Measurements from ENCODE around the gene HSD17B12.

HSD17B12 gene

GRCh38 chr11:43689167-43689566 is 8.6 kb downstream of the HSD17B12 start:
- DNase-seq: no peak

GRCh38 chr11:43690929-43691725 is 10.6 kb downstream of the HSD17B12 start:
- no peak for DNase-seq

GRCh38 chr11:43691806-43692205 is 11.3 kb downstream of the HSD17B12 start:
- no peak for DNase-seq

GRCh38 chr11:43693069-43693468 is 12.5 kb downstream of the HSD17B12 start:
- DNase-seq: no peak

GRCh38 chr11:43693731-43694130 is 13.2 kb downstream of the HSD17B12 start:
- DNase-seq: no peak

- DNase-seq: no peak
Observed at GRCh38 chr11:43694477-43694876, 13.9 kb downstream of the HSD17B12 start.

GRCh38 chr11:43697679-43698078 is 17.1 kb downstream of the HSD17B12 start:
- no peak for DNase-seq

GRCh38 chr11:43699870-43700269 is 19.3 kb downstream of the HSD17B12 start:
- DNase-seq: no peak

GRCh38 chr11:43706631-43707030 is 26.1 kb downstream of the HSD17B12 start:
- no peak for DNase-seq

GRCh38 chr11:43708776-43709175 is 28.2 kb downstream of the HSD17B12 start:
- no peak for DNase-seq

GRCh38 chr11:43709689-43710088 is 29.2 kb downstream of the HSD17B12 start:
- DNase-seq: no peak

GRCh38 chr11:43712676-43713075 is 32.1 kb downstream of the HSD17B12 start:
- DNase-seq: no peak

- DNase-seq: no peak
Observed at GRCh38 chr11:43718373-43718772, 37.8 kb downstream of the HSD17B12 start.

- DNase-seq: no peak
Observed at GRCh38 chr11:43723617-43724016, 43.1 kb downstream of the HSD17B12 start.

GRCh38 chr11:43732225-43732624 is 51.7 kb downstream of the HSD17B12 start:
- no peak for DNase-seq

GRCh38 chr11:43734256-43734655 is 53.7 kb downstream of the HSD17B12 start:
- DNase-seq: no peak

GRCh38 chr11:43735115-43735514 is 54.6 kb downstream of the HSD17B12 start:
- DNase-seq: no peak

GRCh38 chr11:43735961-43736360 is 55.4 kb downstream of the HSD17B12 start:
- DNase-seq: no peak

GRCh38 chr11:43736502-43737200 is 56.1 kb downstream of the HSD17B12 start:
- DNase-seq: no peak

- no peak for DNase-seq
Observed at GRCh38 chr11:43737201-43737590, 56.7 kb downstream of the HSD17B12 start.

GRCh38 chr11:43738600-43739409 is 58.3 kb downstream of the HSD17B12 start:
- DNase-seq: no peak

GRCh38 chr11:43746670-43747069 is 66.1 kb downstream of the HSD17B12 start:
- DNase-seq: no peak

- no peak for DNase-seq
Observed at GRCh38 chr11:43747130-43747802, 66.7 kb downstream of the HSD17B12 start.

Data from SHP77 treated with DMSO at 0.1 percent for 48 hours (cell line).